ENCODE data around the gene DENND5A.
"Not testable (repeated sequence)": the region's sequence is repeated elsewhere in the genome, so short reads cannot be mapped to it uniquely, and the experiment has no call there.

Gene DENND5A

DNA sequence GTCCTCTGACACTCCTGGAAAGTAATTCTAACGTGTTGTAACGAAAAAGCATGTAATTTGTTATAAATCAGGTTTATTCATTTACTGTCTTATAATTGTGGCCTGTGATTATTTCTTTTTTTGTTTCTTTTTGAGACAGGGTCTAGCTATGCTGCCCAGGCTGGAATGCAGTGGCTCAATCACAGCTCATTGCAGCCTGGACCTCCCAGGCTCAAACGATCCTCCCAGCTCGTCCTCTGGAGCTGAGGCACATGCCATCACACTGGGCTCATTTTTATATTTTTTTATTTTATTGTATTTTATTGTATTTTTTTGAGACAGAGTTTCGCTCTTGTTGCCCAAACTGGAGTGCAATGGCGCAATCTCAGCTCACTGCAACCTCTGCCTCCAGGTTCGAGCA is 15.9 kb downstream of the DENND5A start:
- no peak overlapping the region for H3K4me3 ChIP-seq (ENCODE audit: low read depth, low read length)
- TF ChIP-seq, protein P1, sequence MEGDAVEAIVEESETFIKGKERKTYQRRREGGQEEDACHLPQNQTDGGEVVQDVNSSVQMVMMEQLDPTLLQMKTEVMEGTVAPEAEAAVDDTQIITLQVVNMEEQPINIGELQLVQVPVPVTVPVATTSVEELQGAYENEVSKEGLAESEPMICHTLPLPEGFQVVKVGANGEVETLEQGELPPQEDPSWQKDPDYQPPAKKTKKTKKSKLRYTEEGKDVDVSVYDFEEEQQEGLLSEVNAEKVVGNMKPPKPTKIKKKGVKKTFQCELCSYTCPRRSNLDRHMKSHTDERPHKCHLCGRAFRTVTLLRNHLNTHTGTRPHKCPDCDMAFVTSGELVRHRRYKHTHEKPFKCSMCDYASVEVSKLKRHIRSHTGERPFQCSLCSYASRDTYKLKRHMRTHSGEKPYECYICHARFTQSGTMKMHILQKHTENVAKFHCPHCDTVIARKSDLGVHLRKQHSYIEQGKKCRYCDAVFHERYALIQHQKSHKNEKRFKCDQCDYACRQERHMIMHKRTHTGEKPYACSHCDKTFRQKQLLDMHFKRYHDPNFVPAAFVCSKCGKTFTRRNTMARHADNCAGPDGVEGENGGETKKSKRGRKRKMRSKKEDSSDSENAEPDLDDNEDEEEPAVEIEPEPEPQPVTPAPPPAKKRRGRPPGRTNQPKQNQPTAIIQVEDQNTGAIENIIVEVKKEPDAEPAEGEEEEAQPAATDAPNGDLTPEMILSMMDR (IDR thresholded peaks at IDR 0.05; ENCODE audit: low read depth, low read length) = no peak

DNA sequence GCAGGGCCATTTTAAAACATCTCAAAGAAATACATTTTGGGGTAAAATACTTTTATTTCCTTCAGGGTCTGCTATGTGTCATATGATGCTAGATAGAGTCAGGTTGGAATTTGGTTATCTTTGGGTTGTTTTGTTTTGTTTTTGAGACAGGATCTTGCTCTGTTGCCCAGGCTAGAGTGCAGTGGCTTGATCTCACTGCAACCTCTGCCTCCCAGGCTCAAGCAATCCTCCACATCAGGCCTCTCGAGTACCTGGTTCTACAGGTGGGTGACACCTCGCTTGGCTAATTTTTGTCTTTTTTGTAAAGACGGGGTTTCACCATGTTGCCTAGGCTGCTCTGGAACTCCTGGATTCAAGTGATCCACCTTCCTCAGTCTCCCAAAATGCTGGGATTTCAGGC is 17.3 kb downstream of the DENND5A start:
- H3K4me3 ChIP-seq (ENCODE audit: low read depth, low read length) = no peak overlapping the region
- TF ChIP-seq, protein P1 (IDR thresholded peaks at IDR 0.05; ENCODE audit: low read depth, low read length) = no peak

DNA sequence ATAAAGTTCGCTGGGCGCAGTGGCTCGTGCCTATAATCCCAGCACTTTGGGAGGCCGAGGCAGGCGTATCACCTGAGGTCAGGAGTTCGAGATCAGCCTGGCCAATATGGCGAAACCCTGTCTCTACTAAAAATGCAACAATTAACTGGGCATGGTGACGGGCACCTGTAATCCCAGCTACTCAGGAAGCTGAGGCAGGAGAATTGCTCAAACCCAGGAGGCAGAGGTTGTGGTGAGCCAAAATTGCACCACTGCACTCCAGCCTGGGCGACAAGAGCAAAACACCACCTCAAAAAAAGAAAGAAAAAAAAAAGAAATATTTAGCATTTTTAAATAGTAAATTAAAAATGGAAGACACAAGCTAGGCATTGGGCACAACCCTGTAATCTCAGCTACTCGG is 28.9 kb downstream of the DENND5A start:
- H3K4me3 ChIP-seq (ENCODE audit: low read depth, low read length) = not testable (repeated sequence)

DNA sequence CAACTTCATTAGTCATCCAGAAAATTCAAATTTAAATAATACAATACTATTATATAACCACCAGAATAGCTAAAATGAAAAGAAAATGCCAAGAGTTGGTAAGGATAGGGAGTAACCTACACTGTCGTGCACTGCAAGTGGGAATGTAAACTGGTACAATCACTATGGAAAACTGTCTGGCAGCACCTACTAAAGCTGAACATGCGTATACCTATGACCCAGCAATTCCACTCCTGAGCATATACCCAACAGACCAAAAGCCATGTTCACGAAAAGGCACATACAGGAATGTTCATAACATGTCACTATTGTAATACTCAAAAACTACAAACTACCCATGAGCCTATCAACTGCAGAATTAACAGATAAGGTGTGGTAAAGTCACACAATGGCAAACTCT is 32.7 kb downstream of the DENND5A start:
- no peak overlapping the region for H3K4me3 ChIP-seq (ENCODE audit: low read depth, low read length)
- TF ChIP-seq, protein P1 (IDR thresholded peaks at IDR 0.05; ENCODE audit: low read depth, low read length) = no peak

DNA sequence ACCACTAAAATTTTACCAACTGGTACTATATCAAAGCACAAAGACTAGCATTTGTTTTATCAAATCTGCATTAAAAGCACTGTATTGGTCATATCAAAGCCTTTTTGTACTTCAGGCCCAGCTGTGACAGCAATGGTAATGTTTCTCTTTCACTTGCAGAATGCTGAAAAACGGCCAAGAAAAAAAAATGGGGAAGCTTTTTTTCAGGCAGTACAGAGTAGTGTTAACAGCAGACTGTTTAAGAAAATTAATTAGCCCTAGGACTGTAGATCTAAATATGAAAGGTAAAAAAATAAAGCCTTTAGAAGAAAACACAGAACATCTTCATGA is 33.3 kb downstream of the DENND5A start:
- H3K4me3 ChIP-seq (ENCODE audit: low read depth, low read length) = no peak overlapping the region
- TF ChIP-seq, protein P1 (IDR thresholded peaks at IDR 0.05; ENCODE audit: low read depth, low read length) = no peak

DNA sequence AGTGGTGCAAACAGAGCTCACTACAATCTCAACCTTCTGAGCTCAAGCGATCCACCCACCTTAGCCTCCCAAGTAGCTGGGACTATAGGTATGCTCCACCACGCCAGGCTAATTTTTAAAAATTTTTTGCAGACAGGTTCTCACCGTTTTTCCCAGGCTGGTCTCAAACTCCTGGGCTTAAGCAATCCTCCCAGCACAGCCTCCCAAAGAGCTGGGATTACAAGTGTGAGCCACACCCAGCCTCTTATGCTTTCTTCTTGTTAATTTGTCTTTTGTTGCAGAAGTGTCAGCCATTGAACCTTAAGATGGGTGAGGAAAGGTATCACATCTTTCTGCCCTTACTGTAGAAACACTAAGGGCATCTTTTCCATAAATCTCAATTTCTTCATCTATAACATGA is 34.9 kb downstream of the DENND5A start:
- H3K4me3 ChIP-seq (ENCODE audit: low read depth, low read length) = no peak overlapping the region
- TF ChIP-seq, protein P1 (IDR thresholded peaks at IDR 0.05; ENCODE audit: low read depth, low read length) = no peak

DNA sequence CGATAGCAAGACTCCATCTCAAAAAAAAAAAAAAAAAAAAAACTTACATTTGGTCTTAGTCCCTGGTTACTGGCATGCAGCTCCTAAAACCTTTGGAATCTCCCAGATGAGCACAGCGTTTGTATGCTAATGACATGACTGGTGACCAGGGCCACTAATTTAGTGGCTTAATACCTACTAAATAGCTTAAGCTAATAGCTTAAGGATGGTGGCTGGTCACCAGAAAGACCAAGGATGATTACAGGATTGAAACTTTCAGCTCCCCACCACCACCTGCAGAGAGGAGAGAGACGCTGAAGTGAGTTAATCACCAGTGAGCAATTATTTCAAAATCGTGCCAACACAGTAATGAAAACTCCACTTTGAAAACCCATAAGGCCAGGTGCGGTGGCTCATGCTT is 37.1 kb downstream of the DENND5A start:
- no peak overlapping the region for H3K4me3 ChIP-seq (ENCODE audit: low read depth, low read length)
- TF ChIP-seq, protein P1 (IDR thresholded peaks at IDR 0.05; ENCODE audit: low read depth, low read length) = no peak

DNA sequence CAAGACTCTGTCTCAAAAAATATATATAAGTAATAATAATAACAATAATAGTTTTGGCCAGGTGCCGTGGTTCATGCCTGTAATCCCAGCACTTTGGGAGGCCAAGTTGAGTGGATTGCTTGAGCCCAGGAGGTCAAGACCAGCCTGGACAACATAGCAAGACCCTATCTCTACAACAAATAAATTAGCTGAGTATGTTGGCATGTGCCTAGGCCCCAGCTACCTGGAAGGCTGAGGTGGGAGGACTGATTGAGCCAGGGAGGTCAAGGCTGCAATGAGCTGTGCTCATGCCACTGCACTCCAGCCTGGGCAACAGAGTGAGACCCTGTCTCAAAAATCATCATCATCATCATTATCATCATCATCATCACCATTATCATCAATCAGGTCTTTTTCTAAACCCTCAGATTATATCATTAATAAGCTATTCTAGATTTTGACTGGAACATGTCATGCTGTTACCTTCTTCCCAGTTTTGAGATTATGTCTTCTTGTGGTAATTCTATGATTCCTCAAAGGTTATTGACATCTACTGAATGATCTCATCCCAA is 39.3 kb downstream of the DENND5A start:
- H3K4me3 ChIP-seq (ENCODE audit: low read depth, low read length) = no peak overlapping the region
- TF ChIP-seq, protein P1 (IDR thresholded peaks at IDR 0.05; ENCODE audit: low read depth, low read length) = no peak
